ENCODE data around the gene CHD5. TPM values are rescaled to one million over a fixed set of nuclear protein-coding genes. Genes with fewer than 3 reads are reported as not detected.

Gene CHD5
- total RNA-seq, 1 donor from 2014 or later = 0.09 TPM

- no peak for DNase-seq (ENCODE audit: low spot score)
- no peak for ATAC-seq
- intact Hi-C loops (cut with DNase I) = no loop called here
These were observed 73.1 kb downstream of the CHD5 start for GRCh38 chr1:6106977-6107376.

GRCh38 chr1:6106321-6106731 is 73.8 kb downstream of the CHD5 start:
- intact Hi-C loops (cut with DNase I) = no loop called here
- ATAC-seq = no peak
- DNase-seq (ENCODE audit: low spot score) = no peak

GRCh38 chr1:6105763-6106162 is 74.4 kb downstream of the CHD5 start:
- DNase-seq (ENCODE audit: low spot score) (no peak), ATAC-seq (no peak)
- intact Hi-C loops (cut with DNase I) = no loop called here

- no peak for DNase-seq (ENCODE audit: low spot score)
- ATAC-seq = no peak
- intact Hi-C loops (cut with DNase I) = no loop called here
These were observed 74.9 kb downstream of the CHD5 start for GRCh38 chr1:6105218-6105679.

- intact Hi-C loops (cut with DNase I) = no loop called here
- DNase-seq (ENCODE audit: low spot score) (no peak), ATAC-seq (no peak)
These were observed 75.5 kb downstream of the CHD5 start for GRCh38 chr1:6104631-6105030.

- intact Hi-C loops (cut with DNase I) = no loop called here
- DNase-seq (ENCODE audit: low spot score) = no peak
- no peak for ATAC-seq
These were observed 76.1 kb downstream of the CHD5 start for GRCh38 chr1:6103854-6104530.

GRCh38 chr1:6103111-6103853 is 76.8 kb downstream of the CHD5 start:
- intact Hi-C loops (cut with DNase I) = no loop called here
- no peak for DNase-seq (ENCODE audit: low spot score)
- ATAC-seq = no peak

GRCh38 chr1:6102532-6102845 is 77.6 kb downstream of the CHD5 start:
- DNase-seq (ENCODE audit: low spot score) (no peak), ATAC-seq (no peak)
- intact Hi-C loops (cut with DNase I) = no loop called here

- ATAC-seq = no peak
- no peak for DNase-seq (ENCODE audit: low spot score)
- intact Hi-C loops (cut with DNase I) = no loop called here
These were observed 78.1 kb downstream of the CHD5 start for GRCh38 chr1:6101826-6102531.

- DNase-seq (ENCODE audit: low spot score) = no peak
- no peak for ATAC-seq
- intact Hi-C loops (cut with DNase I) = no loop called here
These were observed 79.0 kb downstream of the CHD5 start for GRCh38 chr1:6100861-6101783.

GRCh38 chr1:6099787-6100765 is 80.0 kb downstream of the CHD5 start:
- ATAC-seq (no peak), DNase-seq (ENCODE audit: low spot score) (no peak)
- intact Hi-C loops (cut with DNase I) = no loop called here

- DNase-seq (ENCODE audit: low spot score) = no peak
- peak; percentile 14 for ATAC-seq
- intact Hi-C loops (cut with DNase I) = no loop called here
These were observed 80.8 kb downstream of the CHD5 start for GRCh38 chr1:6099297-6099696.

- intact Hi-C loops (cut with DNase I) = no loop called here
- DNase-seq (ENCODE audit: low spot score) = no peak
- peak; percentile 81 for ATAC-seq
These were observed 81.6 kb downstream of the CHD5 start for GRCh38 chr1:6098303-6099215.

GRCh38 chr1:6097824-6098223 is 82.3 kb downstream of the CHD5 start:
- intact Hi-C loops (cut with DNase I) = no loop called here
- DNase-seq (ENCODE audit: low spot score) (no peak), ATAC-seq (no peak)

GRCh38 chr1:6097117-6097595 is 83.0 kb downstream of the CHD5 start:
- DNase-seq (ENCODE audit: low spot score) (no peak), ATAC-seq (no peak)
- intact Hi-C loops (cut with DNase I) = no loop called here

- intact Hi-C loops (cut with DNase I) = no loop called here
- ATAC-seq (no peak), DNase-seq (ENCODE audit: low spot score) (no peak)
These were observed 83.6 kb downstream of the CHD5 start for GRCh38 chr1:6096243-6097116.

Measured in sciatic nerve (tissue), 2 donors.